Left ventricle myocardium inferior (tissue), 1 donor: ENCODE measurements around the gene RAPGEF1. TPM values are rescaled to one million over a fixed set of nuclear protein-coding genes. Genes with fewer than 3 reads are reported as not detected.
A peak's percentile ranks its signal among the peaks of the same experiment; 100 is the strongest.

Source experiments
- DNase-seq: peaks from one replicate; pipeline ENCODE4 v3.0.0-alpha.2; 2020
- H3K27ac ChIP-seq: fragments of 200-600 bp; replicated peaks from 2 replicates; pipeline ENCODE4 v1.8.0; 2021
- H3K27me3 ChIP-seq: fragments of 200-600 bp; 2 replicates; pipeline ENCODE4 v1.8.0; 2021; ENCODE audit warnings: low read depth
- H3K36me3 ChIP-seq: fragments of 200-600 bp; 2 replicates; pipeline ENCODE4 v1.8.0; 2021
- H3K4me1 ChIP-seq: fragments of 200-600 bp; 2 replicates; pipeline ENCODE4 v1.8.0; 2021
- H3K4me3 ChIP-seq: fragments of 200-600 bp; 2 replicates; pipeline ENCODE4 v1.8.0; 2021; ENCODE audit warnings: mild to moderate bottlenecking, moderate library complexity
- H3K9me3 ChIP-seq: fragments of 200-600 bp; replicated peaks from 2 replicates; pipeline ENCODE4 v1.8.0; 2021
- intact Hi-C: fragments of 100-400 bp; cut with micrococcal nuclease; formaldehyde crosslinking; loops from one replicate; pipeline ENCODE4 v1.11.0; 2022
- total RNA-seq: library from RNA; stranded (reverse); fragmentation: NEBNext Ultra II Directional; extraction: Animal tissue kit (Norgen Biotek cat#: 25700); gene quantifications from one replicate; pipeline ENCODE4 v1.2.1, GENCODE V29; 2021
- TF ChIP-seq, protein P1 (sequence below): fragments of 200-600 bp; IDR thresholded peaks from 2 replicates; pipeline ENCODE4 v1.8.0; 2021; ENCODE audit warnings: antibody characterized with exemption, mild to moderate bottlenecking, borderline replicate concordance
- donor health status: DM: no; HTN: yes; CAD: no; lungs with severe emphysema.

Gene RAPGEF1
- total RNA-seq, 1 donor from 2014 or later: 95.9 TPM

DNA sequence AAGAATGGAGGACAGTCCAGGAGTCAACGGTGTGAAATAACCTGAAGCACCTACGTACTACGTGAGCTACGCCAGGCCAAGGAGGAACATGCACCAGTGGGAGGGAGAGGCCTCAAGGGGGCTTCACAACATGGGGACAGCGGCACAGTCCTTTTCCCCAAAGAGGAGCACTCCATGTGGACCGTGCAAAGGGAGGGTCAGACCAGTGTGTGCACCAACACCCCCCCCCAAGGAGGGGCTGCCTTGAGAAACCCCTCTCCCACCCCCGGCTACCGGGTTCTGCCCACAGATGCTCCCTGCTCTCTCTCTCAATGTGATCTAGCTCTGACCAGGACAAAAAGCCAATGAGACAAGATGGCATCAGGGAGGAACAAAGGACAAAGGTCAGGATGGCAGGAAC, 126.0 kb downstream of the RAPGEF1 start:
- DNase-seq: no peak
- Histone ChIP-seq H3K9me3 (no peaks in the 10 kb centered on the region), H3K27ac (no peak overlapping the region), H3K27me3 (no peaks in the 10 kb centered on the region), H3K4me1 (peaks cover 93% of the 10 kb centered on the region), H3K4me3 (no peak overlapping the region), H3K36me3 (peaks cover 60% of the 10 kb centered on the region)
- intact Hi-C loops: no loop called here
- TF ChIP-seq, protein P1, sequence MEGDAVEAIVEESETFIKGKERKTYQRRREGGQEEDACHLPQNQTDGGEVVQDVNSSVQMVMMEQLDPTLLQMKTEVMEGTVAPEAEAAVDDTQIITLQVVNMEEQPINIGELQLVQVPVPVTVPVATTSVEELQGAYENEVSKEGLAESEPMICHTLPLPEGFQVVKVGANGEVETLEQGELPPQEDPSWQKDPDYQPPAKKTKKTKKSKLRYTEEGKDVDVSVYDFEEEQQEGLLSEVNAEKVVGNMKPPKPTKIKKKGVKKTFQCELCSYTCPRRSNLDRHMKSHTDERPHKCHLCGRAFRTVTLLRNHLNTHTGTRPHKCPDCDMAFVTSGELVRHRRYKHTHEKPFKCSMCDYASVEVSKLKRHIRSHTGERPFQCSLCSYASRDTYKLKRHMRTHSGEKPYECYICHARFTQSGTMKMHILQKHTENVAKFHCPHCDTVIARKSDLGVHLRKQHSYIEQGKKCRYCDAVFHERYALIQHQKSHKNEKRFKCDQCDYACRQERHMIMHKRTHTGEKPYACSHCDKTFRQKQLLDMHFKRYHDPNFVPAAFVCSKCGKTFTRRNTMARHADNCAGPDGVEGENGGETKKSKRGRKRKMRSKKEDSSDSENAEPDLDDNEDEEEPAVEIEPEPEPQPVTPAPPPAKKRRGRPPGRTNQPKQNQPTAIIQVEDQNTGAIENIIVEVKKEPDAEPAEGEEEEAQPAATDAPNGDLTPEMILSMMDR: no peak

GRCh38 chr9:131612851-131613250, 127.0 kb downstream of the RAPGEF1 start:
- no peak for DNase-seq
- intact Hi-C loops: no loop called here
- Histone ChIP-seq H3K4me1 (peaks cover 93% of the 10 kb centered on the region), H3K4me3 (no peak overlapping the region), H3K27me3 (no peaks in the 10 kb centered on the region), H3K27ac (no peak overlapping the region), H3K9me3 (no peaks in the 10 kb centered on the region), H3K36me3 (peaks cover 58% of the 10 kb centered on the region)
- TF ChIP-seq, protein P1: no peak

DNA sequence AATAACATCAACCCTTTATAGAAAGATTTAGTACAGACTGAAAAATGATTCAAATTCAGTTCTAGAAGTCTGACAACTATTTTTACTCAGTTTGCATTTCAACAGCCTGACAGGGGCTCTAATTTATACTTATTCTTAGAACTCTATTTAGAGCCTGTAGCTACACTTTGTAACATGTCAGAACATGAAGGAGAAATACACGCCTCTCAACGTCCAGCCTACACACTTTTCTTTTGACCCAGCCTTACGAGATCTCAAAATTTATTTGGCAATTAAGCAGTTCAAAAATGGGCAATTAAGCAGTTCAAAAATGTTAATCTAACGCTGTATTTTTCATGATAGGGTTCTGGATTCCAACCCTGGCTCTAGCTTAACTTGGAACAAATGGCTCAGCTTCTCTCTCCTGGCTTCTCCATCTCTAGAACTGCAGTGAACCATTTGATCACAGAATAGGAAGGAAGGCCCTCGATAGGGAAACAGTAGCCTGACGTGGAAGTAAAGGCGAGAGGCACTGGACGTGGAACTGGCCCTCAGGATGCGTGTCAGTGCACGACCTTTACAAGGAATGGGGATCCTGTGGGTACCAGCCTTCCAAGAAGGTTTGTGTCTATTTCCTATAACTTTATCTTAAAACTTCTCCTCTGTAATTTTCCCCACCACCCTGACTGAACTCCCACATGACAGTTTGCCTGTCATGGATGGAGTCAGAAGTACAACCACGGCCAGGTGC, 128.1 kb downstream of the RAPGEF1 start:
- no peaks in the 10 kb centered on the region for H3K27me3 ChIP-seq
- H3K4me3 ChIP-seq: no peak overlapping the region
- H3K36me3 ChIP-seq: peaks cover 58% of the 10 kb centered on the region
- H3K9me3 ChIP-seq: no peaks in the 10 kb centered on the region
- H3K4me1 ChIP-seq: peaks cover 93% of the 10 kb centered on the region
- TF ChIP-seq, protein P1: no peak
- intact Hi-C loops: no loop called here
- H3K27ac ChIP-seq: peak overlapping the region; percentile 89
- no peak for DNase-seq

GRCh38 chr9:131610231-131610761, 129.6 kb downstream of the RAPGEF1 start:
- intact Hi-C loops: no loop called here
- TF ChIP-seq, protein P1: no peak
- no peak for DNase-seq
- peaks cover 98% of the 10 kb centered on the region for H3K4me1 ChIP-seq
- H3K27me3 ChIP-seq: no peaks in the 10 kb centered on the region
- peaks cover 50% of the 10 kb centered on the region for H3K36me3 ChIP-seq
- peak overlapping the region; percentile 45 for H3K4me3 ChIP-seq
- no peaks in the 10 kb centered on the region for H3K9me3 ChIP-seq
- peak overlapping the region; percentile 89 for H3K27ac ChIP-seq

- H3K36me3 ChIP-seq: peaks cover 48% of the 10 kb centered on the region
- peaks cover 100% of the 10 kb centered on the region for H3K4me1 ChIP-seq
- no peaks in the 10 kb centered on the region for H3K9me3 ChIP-seq
- peak; percentile 61 for DNase-seq
- H3K4me3 ChIP-seq: peak overlapping the region; percentile 45
- intact Hi-C loops: no loop called here
- TF ChIP-seq, protein P1: no peak
- peak overlapping the region; percentile 89 for H3K27ac ChIP-seq
- H3K27me3 ChIP-seq: no peaks in the 10 kb centered on the region
These were observed 130.6 kb downstream of the RAPGEF1 start for GRCh38 chr9:131609099-131609830.
